ENCODE measurements around the gene DEPP1.

GRCh38 chr10:44932517-44933450 lies 45.8 kb downstream of the DEPP1 start:
- peak; percentile 98 to 99 (median 98) for TF ChIP-seq CTCF (IDR thresholded peaks at IDR 0.05)
- no peak for TF ChIP-seq POLR2A (IDR thresholded peaks at IDR 0.05)
